Sigmoid colon (tissue), 4 donors: ENCODE measurements around the gene ATP2A2.

Experiments used
- CTCF ChIP-seq, 4 experiments: fragments of 450-650 bp in 3 of 4; fragments of 200-600 bp in 1 of 4; IDR thresholded peaks; one replicate each; pipeline ENCODE4 v1.5.1; 2016 to 2019; ENCODE audit warnings: antibody characterized with exemption in 4 of 4, mild to moderate bottlenecking in 3 of 4, moderate library complexity in 2 of 4
- EP300 ChIP-seq, 4 donors: sonication (generic); formaldehyde crosslinking; IDR thresholded peaks; one replicate each; pipeline ENCODE4 v1.6.1; 2017; ENCODE audit warnings: antibody characterized with exemption in 4 of 4

DNA sequence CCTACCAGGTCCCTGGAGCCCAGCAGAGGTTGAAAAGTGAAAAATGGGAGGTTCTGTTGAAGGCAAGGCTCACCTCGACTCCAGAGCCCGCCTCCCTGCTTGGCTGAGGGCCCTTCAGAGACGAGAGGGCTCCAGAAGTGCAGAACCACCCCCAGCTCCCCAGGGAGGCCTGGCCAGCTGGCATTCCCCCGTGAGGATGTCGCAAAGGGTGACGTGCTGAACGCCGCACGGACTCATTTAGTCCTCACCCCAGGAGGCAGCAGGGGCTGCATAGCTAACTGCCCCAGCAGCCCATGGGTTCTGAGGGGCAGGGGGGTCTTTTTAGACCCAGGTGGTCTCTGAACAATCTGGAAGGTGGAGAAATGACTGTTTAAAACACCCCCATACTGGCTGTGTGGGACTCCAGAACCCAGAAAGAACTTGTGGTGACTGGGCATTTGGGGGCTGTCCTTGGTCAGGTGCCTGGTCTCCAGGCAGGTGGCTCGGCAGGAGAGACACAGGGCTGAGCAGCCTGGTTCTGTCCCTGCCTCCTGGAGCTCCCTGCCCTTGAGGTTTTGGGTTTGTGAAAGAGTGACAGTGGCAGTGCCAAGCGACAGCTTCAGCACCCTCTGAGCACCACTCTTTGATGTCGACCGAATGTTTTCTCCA lies 90.5 kb downstream of the ATP2A2 start:
- no peak for TF ChIP-seq EP300 (IDR thresholded peaks at IDR 0.05)
- no peak for TF ChIP-seq CTCF (IDR thresholded peaks at IDR 0.05)
